Pancreas (tissue), 10 donors: Measurements from ENCODE around the gene CACNG3. TPM values are rescaled to one million over a fixed set of nuclear protein-coding genes. Genes with fewer than 3 reads are reported as not detected.

Experiments
- ATAC-seq, 4 donors: fragments of 200-7000 bp; cut with Tn5 transposase; one replicate each; pipeline versions ENCODE4 v1.8.0 to v1.9.1; 2020; ENCODE audit warnings: mild to moderate bottlenecking in 4 of 4, moderate library complexity in 4 of 4
- DNase-seq, 6 donors: peaks; one replicate each; pipeline ENCODE4 v3.0.0-alpha.2; 2020
- FAIRE-seq: peaks from 2 replicates; lab custom pipeline; 2012; peaks lifted over from hg19 to GRCh38; lab: Jason Lieb, UNC
- H3K27ac ChIP-seq, 4 donors: fragments of 200-600 bp; sonication (generic); 1 replicate in 3 of 4; 2 replicates in 1 of 4; pipeline versions ENCODE4 v1.5.0 to v1.8.0; 2020
- H3K27me3 ChIP-seq, 4 donors: fragments of 200-600 bp; one replicate each; pipeline ENCODE4 v1.8.0; 2021
- H3K36me3 ChIP-seq, 3 donors: fragments of 200-600 bp; sonication (generic) in 1 of 3; one replicate each; pipeline versions ENCODE4 v1.5.0 to v1.8.0; 2020 to 2021
- H3K4me1 ChIP-seq, 3 donors: fragments of 200-600 bp; one replicate each; pipeline ENCODE4 v1.8.0; 2021
- H3K4me3 ChIP-seq, 4 donors: fragments of 200-600 bp; sonication (generic) in 2 of 4; one replicate each; pipeline versions ENCODE4 v1.5.0 to v1.8.0; 2020 to 2021
- H3K9me3 ChIP-seq, 4 donors: fragments of 200-600 bp; one replicate each; pipeline ENCODE4 v1.8.0; 2021
- CTCF ChIP-seq, 4 donors: fragments of 200-600 bp; sonication (generic) in 3 of 4; IDR thresholded peaks; one replicate each; pipeline versions ENCODE4 v1.5.0 to v1.8.0; 2021; ENCODE audit warnings: antibody characterized with exemption in 4 of 4
- WGBS, 2 donors: extraction: QIAGEN DNeasy Blood & Tissue Kit; methylation state at CpG; one replicate each; pipeline ENCODE4 v1.1.7; 2013; 5-methylcytosine and 5-hydroxymethylcytosine counted together
- intact Hi-C, 3 donors: fragments of 100-400 bp; cut with DNase I; formaldehyde crosslinking; loops; one replicate each; pipeline versions ENCODE4 v1.11.1 to v1.14.2; 2022
- polyA plus RNA-seq, 2 donors: library from polyadenylated mRNA; stranded (reverse); fragments of 200-250 nt; gene quantifications; one replicate each; pipeline ENCODE4 v1.2.3, GENCODE V29; 2013
- total RNA-seq, 6 donors: library from RNA; stranded (reverse); fragmentation: NEBNext Ultra II Directional in 4 of 6; extraction: Animal tissue kit (Norgen Biotek cat#: 25700) in 4 of 6; gene quantifications; one replicate each; pipeline versions ENCODE4 v1.2.1 to v1.2.4, GENCODE V29; 2021 to 2023
- donor health status: healthy with polysubstance abuse.
- donor health status: DM: no; HTN: no; CAD: no; lungs with moderate emphysema.
- donor health status: DM: no; HTN: no; CAD: no.
- donor health status: control.
- donor health status: control.
- donor health status: Bipolar disorder and iron deficiency.
- donor health status: DM: yes; HTN: yes; CAD: no.
- donor health status: DM: no; HTN: no; CAD: no.
- donor health status: DM: no; HTN: no; CAD: no.
- donor health status: DM: yes; HTN: yes; CAD: no.

Gene CACNG3
- total and polyA plus RNA-seq, 8 donors, result not detected

DNA sequence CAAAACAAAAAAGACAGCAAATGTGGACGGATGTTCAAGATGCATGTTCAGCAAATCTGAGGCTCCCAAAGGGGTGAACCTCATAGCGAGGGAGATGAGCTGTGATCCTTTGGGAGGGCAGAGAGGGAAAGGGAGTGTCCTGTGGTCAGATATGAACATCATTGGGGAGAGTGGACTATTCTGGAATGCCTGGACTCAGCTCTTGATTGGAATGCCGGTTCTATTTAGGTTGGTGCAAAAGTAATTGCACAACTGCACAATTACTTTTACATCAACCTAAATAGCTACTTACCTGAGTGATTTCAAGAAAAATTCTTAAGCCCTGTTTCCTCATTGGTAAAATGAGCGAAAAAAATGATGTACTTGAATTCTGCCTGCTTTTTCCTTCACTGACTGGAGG is 89.6 kb downstream of the CACNG3 start:
- ATAC-seq (no peak), FAIRE-seq (no peak), DNase-seq (no peak)
- intact Hi-C loops, result no loop called here
- no peak for TF ChIP-seq CTCF (IDR thresholded peaks at IDR 0.05)
- H3K36me3 ChIP-seq, result no peaks in the 10 kb centered on the region
- WGBS, 2 donors, result 60 to 71% methylated on average over 4 of the region's 4 CpGs
- peak overlapping the region in 3 of 4 donors; percentile 38 to 51 (median 48) for H3K27ac ChIP-seq
- no peaks in the 10 kb centered on the region for H3K9me3 ChIP-seq
- no peak overlapping the region for H3K4me3 ChIP-seq
- H3K4me1 ChIP-seq, result no peaks in the 10 kb centered on the region
- peaks cover 0 to 5% (median 0%) of the 10 kb centered on the region in 4 donors for H3K27me3 ChIP-seq

DNA sequence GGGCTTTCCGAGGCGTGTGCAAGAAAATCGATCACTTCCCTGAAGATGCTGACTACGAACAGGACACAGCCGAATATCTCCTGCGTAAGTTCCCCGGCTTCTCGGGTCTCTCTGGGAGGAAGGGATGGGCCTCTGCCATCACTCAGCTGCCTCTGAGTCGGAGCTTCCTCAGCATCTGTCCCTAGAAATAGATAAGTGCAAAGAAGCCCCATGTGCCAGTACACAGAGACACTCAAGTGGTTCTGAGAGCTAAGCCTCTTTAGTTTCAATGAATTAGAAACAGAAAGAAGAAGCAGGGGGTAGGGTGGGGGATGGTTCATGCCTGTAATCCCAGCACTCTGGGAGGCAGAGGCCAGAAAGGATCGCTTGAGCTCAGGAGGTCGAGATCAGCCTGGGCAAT is 90.6 kb downstream of the CACNG3 start:
- Histone ChIP-seq H3K4me1 (no peaks in the 10 kb centered on the region), H3K4me3 (no peak overlapping the region), H3K36me3 (no peaks in the 10 kb centered on the region), H3K9me3 (no peaks in the 10 kb centered on the region), H3K27me3 (peaks cover 0 to 5% (median 0%) of the 10 kb centered on the region in 4 donors), H3K27ac (peak overlapping the region in 1 of 4 donors; percentile 22)
- no peak for ATAC-seq
- DNase-seq, result no peak
- intact Hi-C loops, result no loop called here
- WGBS, 2 donors, result 45 to 48% methylated on average over 11 of the region's 11 CpGs
- no peak for TF ChIP-seq CTCF (IDR thresholded peaks at IDR 0.05)
- no peak for FAIRE-seq

DNA sequence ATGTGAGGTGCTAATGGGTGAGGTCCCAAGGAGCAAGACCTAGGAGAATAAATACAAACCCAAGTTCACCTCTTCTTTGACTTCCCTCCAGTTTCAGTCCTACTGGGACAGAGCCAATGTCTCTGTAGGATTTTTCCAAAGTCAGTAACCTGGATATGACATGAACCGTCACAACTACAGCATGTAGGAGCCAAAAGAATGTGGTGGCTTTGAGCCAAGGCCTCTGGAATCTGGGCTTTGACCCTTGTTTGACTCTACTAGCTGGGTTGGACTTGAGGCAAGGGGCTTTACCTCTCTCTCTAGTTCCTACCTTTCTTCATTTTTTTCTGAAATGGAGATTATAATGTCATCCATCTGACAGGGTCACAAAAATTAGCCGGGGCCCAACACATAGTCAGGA is 91.4 kb downstream of the CACNG3 start:
- peak in 2 of 4 donors; percentile 30 to 44 for ATAC-seq
- no peaks in the 10 kb centered on the region for H3K36me3 ChIP-seq
- no peak for TF ChIP-seq CTCF (IDR thresholded peaks at IDR 0.05)
- peak overlapping the region in 1 of 4 donors; percentile 22 for H3K27ac ChIP-seq
- no peaks in the 10 kb centered on the region for H3K9me3 ChIP-seq
- FAIRE-seq, result no peak
- 19 to 21% methylated on average over 2 of the region's 2 CpGs for WGBS, 2 donors
- peaks cover 0 to 5% (median 0%) of the 10 kb centered on the region in 4 donors for H3K27me3 ChIP-seq
- peak in 2 of 6 donors; percentile 32 to 34 for DNase-seq
- intact Hi-C loops, result no loop called here
- H3K4me3 ChIP-seq, result no peak overlapping the region
- no peaks in the 10 kb centered on the region for H3K4me1 ChIP-seq

DNA sequence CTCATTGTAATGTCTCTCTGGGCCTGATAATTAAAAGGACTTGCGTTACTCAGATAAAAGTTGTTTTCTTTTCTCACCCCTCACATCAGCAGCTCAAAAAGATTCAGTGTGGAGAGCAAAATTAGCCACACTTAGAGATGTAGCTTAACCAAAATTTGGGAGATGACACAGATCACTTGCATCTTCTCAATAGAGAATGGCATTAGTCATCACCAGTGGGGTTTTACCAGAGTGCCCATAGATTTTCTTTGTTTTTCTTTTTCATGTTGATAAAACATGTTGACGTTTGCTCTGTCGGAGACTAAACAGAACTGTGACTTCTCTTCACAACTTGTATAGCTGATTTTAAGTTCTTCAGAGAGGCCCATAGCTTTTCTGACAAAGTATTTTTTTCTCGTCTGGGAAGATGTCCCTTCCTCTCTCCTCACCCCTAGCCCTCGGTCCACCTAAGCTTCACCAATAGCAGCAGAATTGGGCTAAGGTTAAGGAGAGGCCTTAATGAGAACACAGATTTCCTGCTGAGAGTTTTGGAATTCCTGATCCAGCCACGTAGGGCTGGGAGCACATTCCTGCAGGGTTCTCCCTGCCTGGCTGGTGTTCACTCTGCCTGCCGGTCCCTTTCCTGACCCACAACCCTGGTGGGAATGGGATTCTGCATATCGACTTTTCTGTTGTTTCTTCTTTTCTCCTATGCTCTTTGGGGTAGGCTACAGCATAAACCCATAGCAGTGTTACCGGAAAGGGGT is 92.6 kb downstream of the CACNG3 start:
- ATAC-seq (peak in 1 of 4 donors; percentile 47), DNase-seq (no peak), FAIRE-seq (no peak)
- H3K36me3 ChIP-seq, result no peaks in the 10 kb centered on the region
- H3K4me1 ChIP-seq, result no peaks in the 10 kb centered on the region
- TF ChIP-seq CTCF (IDR thresholded peaks at IDR 0.05), result no peak
- H3K4me3 ChIP-seq, result no peak overlapping the region
- H3K27ac ChIP-seq, result peak overlapping the region in 1 of 4 donors; percentile 28
- H3K27me3 ChIP-seq, result peaks cover 0 to 5% (median 0%) of the 10 kb centered on the region in 4 donors
- intact Hi-C loops, result no loop called here
- 30 to 35% methylated on average over 9 of the region's 9 CpGs for WGBS, 2 donors
- no peaks in the 10 kb centered on the region for H3K9me3 ChIP-seq

- Histone ChIP-seq H3K27ac (peak overlapping the region in 1 of 4 donors; percentile 28), H3K27me3 (peaks cover 0 to 5% (median 0%) of the 10 kb centered on the region in 4 donors), H3K9me3 (no peaks in the 10 kb centered on the region), H3K4me1 (no peaks in the 10 kb centered on the region), H3K36me3 (no peaks in the 10 kb centered on the region), H3K4me3 (no peak overlapping the region)
- FAIRE-seq (no peak), ATAC-seq (no peak), DNase-seq (no peak)
- intact Hi-C loops, result no loop called here
- 51 to 54% methylated on average over 8 of the region's 8 CpGs for WGBS, 2 donors
- TF ChIP-seq CTCF (IDR thresholded peaks at IDR 0.05), result no peak
Measured at GRCh38 chr16:24349320-24349719, 93.2 kb downstream of the CACNG3 start.
